ENCODE results near the gene OXNAD1.

Gene OXNAD1

DNA sequence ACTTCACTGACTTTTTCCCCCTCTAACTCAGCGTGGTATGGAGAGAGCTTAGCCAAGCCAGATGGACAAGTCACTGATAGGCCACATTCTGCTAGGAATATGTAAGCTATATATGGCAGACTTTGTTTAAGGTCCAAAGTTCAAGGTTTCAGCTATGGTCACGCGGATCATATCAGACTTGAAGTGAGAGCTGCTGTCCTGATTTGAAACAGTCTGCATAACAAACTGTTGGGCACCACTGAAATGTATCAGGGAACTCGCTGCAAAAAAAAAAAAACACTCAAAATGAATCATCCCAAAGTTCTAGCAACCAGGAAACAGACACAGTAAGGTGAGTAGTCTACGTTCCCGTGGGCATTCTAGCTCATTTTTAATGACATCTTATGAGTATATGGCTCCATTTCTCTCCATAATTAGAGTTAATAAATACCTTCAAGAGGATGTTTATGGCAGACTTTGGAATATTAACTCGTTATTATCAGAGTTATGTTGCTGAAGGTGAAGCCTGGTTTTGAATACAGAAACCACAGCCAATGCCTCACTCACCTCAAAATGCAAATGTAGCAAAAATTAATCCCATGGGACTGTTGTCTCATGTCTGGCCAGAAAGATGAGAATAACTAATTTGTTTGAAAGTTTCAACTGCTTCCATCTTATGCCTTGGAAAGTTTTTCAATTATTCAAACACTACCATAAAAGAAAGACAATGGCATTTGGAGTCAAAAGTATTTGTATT lies 12.6 kb upstream of the OXNAD1 start:
- no peak overlapping the region for H3K4me3 ChIP-seq (replicated peaks; ENCODE audit: low read depth, low read length)
- TF ChIP-seq, protein P1, sequence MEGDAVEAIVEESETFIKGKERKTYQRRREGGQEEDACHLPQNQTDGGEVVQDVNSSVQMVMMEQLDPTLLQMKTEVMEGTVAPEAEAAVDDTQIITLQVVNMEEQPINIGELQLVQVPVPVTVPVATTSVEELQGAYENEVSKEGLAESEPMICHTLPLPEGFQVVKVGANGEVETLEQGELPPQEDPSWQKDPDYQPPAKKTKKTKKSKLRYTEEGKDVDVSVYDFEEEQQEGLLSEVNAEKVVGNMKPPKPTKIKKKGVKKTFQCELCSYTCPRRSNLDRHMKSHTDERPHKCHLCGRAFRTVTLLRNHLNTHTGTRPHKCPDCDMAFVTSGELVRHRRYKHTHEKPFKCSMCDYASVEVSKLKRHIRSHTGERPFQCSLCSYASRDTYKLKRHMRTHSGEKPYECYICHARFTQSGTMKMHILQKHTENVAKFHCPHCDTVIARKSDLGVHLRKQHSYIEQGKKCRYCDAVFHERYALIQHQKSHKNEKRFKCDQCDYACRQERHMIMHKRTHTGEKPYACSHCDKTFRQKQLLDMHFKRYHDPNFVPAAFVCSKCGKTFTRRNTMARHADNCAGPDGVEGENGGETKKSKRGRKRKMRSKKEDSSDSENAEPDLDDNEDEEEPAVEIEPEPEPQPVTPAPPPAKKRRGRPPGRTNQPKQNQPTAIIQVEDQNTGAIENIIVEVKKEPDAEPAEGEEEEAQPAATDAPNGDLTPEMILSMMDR (IDR thresholded peaks at IDR 0.05; ENCODE audit: low read depth, low read length, missing control alignments): no peak
- no peak for DNase-seq (ENCODE audit: extremely low read depth, low read depth)

DNA sequence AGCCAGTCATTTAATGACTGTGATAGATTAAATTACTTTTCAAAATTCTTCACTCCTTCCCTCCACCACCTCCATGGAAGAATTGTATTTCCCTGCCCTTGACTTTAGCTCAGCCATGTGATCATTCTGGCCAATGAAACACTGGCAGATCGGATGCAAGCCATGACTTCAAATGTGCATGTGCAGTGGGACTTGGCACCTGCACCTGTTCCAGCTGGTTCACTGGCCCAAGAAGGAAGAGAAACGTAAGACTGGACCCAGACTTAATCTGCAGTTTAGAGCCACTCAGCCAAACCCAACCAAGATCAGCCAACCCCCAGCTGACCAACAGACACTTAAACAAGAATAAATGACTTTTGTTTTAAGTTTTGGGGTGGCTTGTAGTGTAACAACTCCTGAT lies 12.0 kb upstream of the OXNAD1 start:
- no peak overlapping the region for H3K4me3 ChIP-seq (replicated peaks; ENCODE audit: low read depth, low read length)
- no peak for DNase-seq (ENCODE audit: extremely low read depth, low read depth)

DNA sequence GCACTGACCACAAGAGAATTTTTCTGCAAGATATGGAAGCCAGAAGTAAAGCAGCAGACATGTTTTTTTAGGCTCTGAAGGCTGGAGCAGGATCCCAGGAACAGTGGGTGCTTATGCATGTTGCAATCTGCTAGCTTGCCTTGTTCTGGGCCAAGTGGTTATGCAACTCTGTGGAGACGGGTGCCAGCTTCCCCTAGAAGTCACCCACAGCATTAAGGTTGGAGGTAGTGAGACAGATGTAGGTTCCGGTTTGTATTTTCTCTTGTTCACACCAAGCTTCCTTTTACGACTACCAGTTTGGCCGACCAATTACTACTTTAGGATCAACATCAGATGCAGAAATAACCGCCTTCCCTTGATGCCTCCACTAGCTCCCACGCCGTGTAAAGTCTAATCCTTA lies 11.4 kb upstream of the OXNAD1 start:
- H3K4me3 ChIP-seq (replicated peaks; ENCODE audit: low read depth, low read length): no peak overlapping the region
- TF ChIP-seq, protein P1 (IDR thresholded peaks at IDR 0.05; ENCODE audit: low read depth, low read length, missing control alignments): no peak
- DNase-seq (ENCODE audit: extremely low read depth, low read depth): no peak

More for the DNA sequence above, 12.0 kb upstream of the OXNAD1 start:
- TF ChIP-seq, protein P1 (IDR thresholded peaks at IDR 0.05; ENCODE audit: low read depth, low read length, missing control alignments): no peak

DNA sequence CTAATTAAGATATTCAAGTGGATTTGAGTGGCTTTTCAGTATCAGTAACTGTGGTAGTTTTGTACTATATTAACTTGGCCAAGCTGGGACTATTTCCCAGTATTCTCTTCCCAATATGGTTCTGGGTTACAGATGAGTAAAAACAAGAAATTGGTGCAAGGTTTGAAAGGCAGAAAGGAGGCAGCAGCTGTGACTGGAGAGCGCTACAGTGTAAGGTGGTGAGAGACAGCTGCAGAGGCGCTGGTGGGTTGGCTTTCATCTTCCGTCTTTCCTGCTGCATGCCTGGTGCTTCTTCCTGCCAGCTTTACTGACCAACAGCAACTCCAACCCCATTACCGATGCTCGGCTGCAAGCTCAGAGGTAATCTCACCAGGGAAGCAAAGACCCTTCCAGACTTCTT lies 10.1 kb upstream of the OXNAD1 start:
- DNase-seq (ENCODE audit: extremely low read depth, low read depth): no peak
- no peak overlapping the region for H3K4me3 ChIP-seq (replicated peaks; ENCODE audit: low read depth, low read length)
- TF ChIP-seq, protein P1 (IDR thresholded peaks at IDR 0.05; ENCODE audit: low read depth, low read length, missing control alignments): no peak

DNA sequence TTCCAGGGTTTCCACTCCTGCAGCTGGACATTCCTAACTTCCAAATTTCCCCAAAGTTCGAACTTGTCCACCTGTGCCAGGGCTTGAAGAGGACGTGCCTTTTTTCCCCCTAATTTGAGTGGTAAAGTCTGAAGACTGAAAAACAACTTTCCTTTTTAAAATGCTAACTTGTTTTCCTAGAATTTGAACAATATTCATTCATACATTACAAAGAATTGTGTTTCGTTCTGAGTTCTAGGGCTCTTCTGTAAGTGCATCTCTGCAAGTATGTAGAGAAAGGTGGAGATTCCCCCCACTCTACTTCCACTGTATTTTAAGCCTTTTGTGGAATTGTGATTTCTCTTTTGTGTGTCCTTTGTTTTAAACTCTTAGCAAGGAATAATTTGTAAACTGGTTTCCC lies 9.7 kb upstream of the OXNAD1 start:
- TF ChIP-seq, protein P1 (IDR thresholded peaks at IDR 0.05; ENCODE audit: low read depth, low read length, missing control alignments): no peak
- DNase-seq (ENCODE audit: extremely low read depth, low read depth): no peak

DNA sequence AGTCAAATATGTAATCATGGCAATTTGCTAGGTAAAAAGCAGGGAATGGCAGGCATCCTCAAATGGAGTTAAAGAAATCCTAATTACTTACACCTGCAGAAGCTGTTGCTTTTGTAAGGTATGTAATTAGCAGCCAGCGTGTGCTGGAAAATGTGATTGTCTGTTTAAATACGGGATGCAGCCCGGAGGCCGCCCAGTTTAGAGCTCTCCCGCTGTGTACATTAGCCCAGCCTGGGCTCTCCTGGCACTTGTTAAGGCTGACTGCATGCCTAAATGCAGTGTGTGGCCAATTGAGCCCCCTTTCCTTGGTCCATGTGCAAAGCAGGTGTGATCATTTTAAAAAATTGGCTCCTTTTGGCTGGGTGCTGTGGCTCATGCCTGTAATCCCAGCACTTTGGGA lies 9.3 kb upstream of the OXNAD1 start:
- TF ChIP-seq, protein P1 (IDR thresholded peaks at IDR 0.05; ENCODE audit: low read depth, low read length, missing control alignments): no peak
- no peak for DNase-seq (ENCODE audit: extremely low read depth, low read depth)
- H3K4me3 ChIP-seq (replicated peaks; ENCODE audit: low read depth, low read length): no peak overlapping the region

More for the DNA sequence above, 9.7 kb upstream of the OXNAD1 start:
- no peak overlapping the region for H3K4me3 ChIP-seq (replicated peaks; ENCODE audit: low read depth, low read length)

DNA sequence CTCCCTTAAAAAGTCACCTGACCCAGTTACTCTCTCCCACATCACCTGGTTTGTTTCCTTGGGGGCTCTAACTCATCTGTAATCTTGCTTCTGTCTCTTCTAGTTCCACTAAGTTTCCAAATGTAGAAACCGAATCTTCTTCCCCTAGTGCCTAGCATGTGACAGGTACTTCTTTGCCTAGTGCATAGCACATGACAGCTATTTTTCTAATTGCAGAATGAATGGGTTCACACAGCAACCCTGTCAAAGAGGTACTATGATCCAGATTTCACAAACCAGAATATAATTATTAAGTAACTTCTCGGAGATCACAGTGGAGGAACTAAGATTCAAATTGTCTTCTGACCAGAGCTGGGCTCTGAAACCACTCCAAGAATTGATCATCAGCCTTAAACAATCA lies 7.7 kb upstream of the OXNAD1 start:
- TF ChIP-seq, protein P1 (IDR thresholded peaks at IDR 0.05; ENCODE audit: low read depth, low read length, missing control alignments): no peak

More for the DNA sequence above, 7.7 kb upstream of the OXNAD1 start:
- no peak overlapping the region for H3K4me3 ChIP-seq (replicated peaks; ENCODE audit: low read depth, low read length)
- no peak for DNase-seq (ENCODE audit: extremely low read depth, low read depth)
